ENCODE measurements around the gene MRPL4. TPM values are rescaled to one million over a fixed set of nuclear protein-coding genes. Genes with fewer than 3 reads are reported as not detected.

MRPL4 gene
- total RNA-seq, 1 experiment from 2014 or later = 112 TPM

GRCh38 chr19:10290876-10291553, 39.0 kb downstream of the MRPL4 start:
- Histone ChIP-seq H3K4me1 (ENCODE audit: insufficient read depth, low read length, poor library complexity, severe bottlenecking) (peaks cover 61% of the 10 kb centered on the region), H3K27ac (ENCODE audit: low read depth, low read length, poor library complexity, severe bottlenecking) (no peak overlapping the region), H3K4me3 (ENCODE audit: low read depth, low read length, poor library complexity, severe bottlenecking) (peak overlapping the region; percentile 47), H3K36me3 (ENCODE audit: insufficient read depth, low read length, poor library complexity, severe bottlenecking) (no peaks in the 10 kb centered on the region), H3K27me3 (replicated peaks; ENCODE audit: insufficient read depth, low read depth, low read length, poor library complexity) (peaks cover 36% of the 10 kb centered on the region), H3K9me3 (ENCODE audit: low read depth, low read length, poor library complexity, severe bottlenecking) (no peaks in the 10 kb centered on the region)
- no TSS peak for BruUV-seq (replicated peaks)
- DNase-seq (ENCODE audit: low spot score) = peak; percentile 66
- no peak for TF ChIP-seq EZH2 (IDR thresholded peaks at IDR 0.05; ENCODE audit: borderline replicate concordance, low read depth, low read length, poor library complexity, severe bottlenecking)
- TF ChIP-seq CTCF (conservative IDR thresholded peaks at IDR 0.05; ENCODE audit: low read depth, low read length) = no peak
- ChIA-PET POLR2A (ENCODE audit: low non-redundant PET) (interaction anchor here (0.6 kb wide), 1 partner anchor 85 kb away, joined by 4 read pairs; no protein-coding TSS in a partner anchor), CTCF (interaction anchor here (1.6 to 3.1 kb wide), 2 partner anchors 22 to 32 kb away, joined by 6 to 15 read pairs; no protein-coding TSS in a partner anchor)
- intact Hi-C loops (cut with micrococcal nuclease; ENCODE audit: unreplicated experiment) = no loop called here

- Histone ChIP-seq H3K4me3 (ENCODE audit: low read depth, low read length, poor library complexity, severe bottlenecking) (peak overlapping the region; percentile 47), H3K27me3 (replicated peaks; ENCODE audit: insufficient read depth, low read depth, low read length, poor library complexity) (peaks cover 38% of the 10 kb centered on the region), H3K9me3 (ENCODE audit: low read depth, low read length, poor library complexity, severe bottlenecking) (no peaks in the 10 kb centered on the region), H3K27ac (ENCODE audit: low read depth, low read length, poor library complexity, severe bottlenecking) (no peak overlapping the region), H3K36me3 (ENCODE audit: insufficient read depth, low read length, poor library complexity, severe bottlenecking) (no peaks in the 10 kb centered on the region), H3K4me1 (ENCODE audit: insufficient read depth, low read length, poor library complexity, severe bottlenecking) (peaks cover 55% of the 10 kb centered on the region)
- intact Hi-C loops (cut with micrococcal nuclease; ENCODE audit: unreplicated experiment) = no loop called here
- CTCF ChIA-PET = interaction anchor here (3.1 kb wide), 1 partner anchor 22 kb away, joined by 15 read pairs; no protein-coding TSS in a partner anchor
- no peak for DNase-seq (ENCODE audit: low spot score)
- BruUV-seq (replicated peaks) = no TSS peak
- TF ChIP-seq CTCF (conservative IDR thresholded peaks at IDR 0.05; ENCODE audit: low read depth, low read length) (no peak), EZH2 (IDR thresholded peaks at IDR 0.05; ENCODE audit: borderline replicate concordance, low read depth, low read length, poor library complexity, severe bottlenecking) (no peak)
- POLR2A ChIA-PET (ENCODE audit: low non-redundant PET) = interaction anchor here (0.6 kb wide), 1 partner anchor 85 kb away, joined by 4 read pairs; no protein-coding TSS in a partner anchor
These were observed 39.7 kb downstream of the MRPL4 start for GRCh38 chr19:10291554-10292205.

GRCh38 chr19:10292206-10292788, 40.3 kb downstream of the MRPL4 start:
- peak; percentile 88 for DNase-seq (ENCODE audit: low spot score)
- TF ChIP-seq EZH2 (IDR thresholded peaks at IDR 0.05; ENCODE audit: borderline replicate concordance, low read depth, low read length, poor library complexity, severe bottlenecking) (no peak), CTCF (conservative IDR thresholded peaks at IDR 0.05; ENCODE audit: low read depth, low read length) (no peak)
- no peaks in the 10 kb centered on the region for H3K36me3 ChIP-seq (ENCODE audit: insufficient read depth, low read length, poor library complexity, severe bottlenecking)
- no TSS peak for BruUV-seq (replicated peaks)
- intact Hi-C loops (cut with micrococcal nuclease; ENCODE audit: unreplicated experiment) = no loop called here
- H3K9me3 ChIP-seq (ENCODE audit: low read depth, low read length, poor library complexity, severe bottlenecking) = no peaks in the 10 kb centered on the region
- H3K27me3 ChIP-seq (replicated peaks; ENCODE audit: insufficient read depth, low read depth, low read length, poor library complexity) = peaks cover 38% of the 10 kb centered on the region
- H3K27ac ChIP-seq (ENCODE audit: low read depth, low read length, poor library complexity, severe bottlenecking) = no peak overlapping the region
- ChIA-PET CTCF (no interaction called here), POLR2A (ENCODE audit: low non-redundant PET) (no interaction called here)
- H3K4me3 ChIP-seq (ENCODE audit: low read depth, low read length, poor library complexity, severe bottlenecking) = peak overlapping the region; percentile 47
- peaks cover 49% of the 10 kb centered on the region for H3K4me1 ChIP-seq (ENCODE audit: insufficient read depth, low read length, poor library complexity, severe bottlenecking)

Data from A673 (cell line).